IMR-90 (cell line): ENCODE data around the gene NELL1. TPM values are rescaled to one million over a fixed set of nuclear protein-coding genes. Genes with fewer than 3 reads are reported as not detected.

Experiments used
- ATAC-seq: fragments of 200-7000 bp; cut with Tn5 transposase; 2 replicates; pipeline ENCODE4 v1.9.1; 2020; ENCODE audit warnings: low read depth, mild to moderate bottlenecking, moderate library complexity
- BruUV-seq: library from RNA; stranded (reverse); fragments of 400-500 nt; replicated peaks from 2 replicates; lab custom pipeline; 2021; lab: Mats Ljungman, UMichigan
- CTCF ChIA-PET: fragments of 300-600 bp; formaldehyde crosslinking; extraction: SDS; loops from one replicate; lab custom pipeline; 2021; ENCODE audit warnings: antibody characterized with exemption; lab: Yijun Ruan, JAX
- POLR2A ChIA-PET: fragments of 300-600 bp; sonication (Branson Sonifier 250); formaldehyde crosslinking; loops from one replicate; lab custom pipeline; 2022; ENCODE audit warnings: antibody characterized with exemption; ENCODE audit not compliant: unreplicated experiment; lab: Charles Lee
- DNase-seq: peaks from one replicate; pipeline ENCODE4 v3.0.0; 2013
- H2AFZ ChIP-seq: replicated peaks from 2 replicates; pipeline ENCODE3; 2013; ENCODE audit warnings: low read length, mild to moderate bottlenecking; ENCODE audit not compliant: poor library complexity
- H2AK5ac ChIP-seq: 2 replicates; pipeline ENCODE4 v1.6.1; 2013; ENCODE audit warnings: low read depth, low read length, inconsistent platforms
- H2AK9ac ChIP-seq: replicated peaks from 2 replicates; pipeline ENCODE3; 2013; ENCODE audit warnings: mild to moderate bottlenecking, low read depth, low read length, moderate library complexity; ENCODE audit not compliant: poor library complexity
- H2BK120ac ChIP-seq: 2 replicates; pipeline ENCODE4 v1.6.1; 2013; ENCODE audit warnings: low read depth, low read length, inconsistent platforms
- H2BK15ac ChIP-seq: 3 replicates; pipeline ENCODE4 v1.6.1; 2013; ENCODE audit warnings: low read depth, low read length, inconsistent platforms
- H2BK20ac ChIP-seq: 2 replicates; pipeline ENCODE4 v1.6.1; 2013; ENCODE audit warnings: low read depth, mild to moderate bottlenecking, inconsistent platforms, low read length, moderate library complexity
- H2BK5ac ChIP-seq: 2 replicates; pipeline ENCODE4 v1.6.1; 2013; ENCODE audit warnings: mild to moderate bottlenecking, low read depth, low read length, inconsistent platforms; ENCODE audit not compliant: poor library complexity, severe bottlenecking
- H3K14ac ChIP-seq: replicated peaks from 2 replicates; pipeline ENCODE4 v1.6.1; 2013; ENCODE audit warnings: low read depth, low read length, inconsistent platforms
- H3K18ac ChIP-seq: 2 replicates; pipeline ENCODE4 v1.6.1; 2013; ENCODE audit warnings: low read depth, low read length, control low read depth
- H3K23ac ChIP-seq: 2 replicates; pipeline ENCODE4 v1.6.1; 2013; ENCODE audit warnings: low read depth, low read length, inconsistent platforms
- H3K27ac ChIP-seq: 2 replicates; pipeline ENCODE4 v1.5.1; 2013; ENCODE audit warnings: mild to moderate bottlenecking, control low read depth, low read length; ENCODE audit not compliant: insufficient read depth
- H3K27me3 ChIP-seq: 2 replicates; pipeline ENCODE4 v1.6.1; 2013; ENCODE audit warnings: low read length; ENCODE audit not compliant: control insufficient read depth, insufficient read depth
- H3K36me3 ChIP-seq: 2 replicates; pipeline ENCODE4 v1.6.1; 2013; ENCODE audit warnings: low read length, mixed read lengths; ENCODE audit not compliant: control insufficient read depth, insufficient read depth
- H3K4ac ChIP-seq: 2 replicates; pipeline ENCODE4 v1.6.1; 2013; ENCODE audit warnings: low read depth, low read length, inconsistent platforms
- H3K4me1 ChIP-seq: 2 replicates; pipeline ENCODE4 v1.6.1; 2013; ENCODE audit warnings: low read length, mixed read lengths; ENCODE audit not compliant: control insufficient read depth, insufficient read depth
- H3K4me2 ChIP-seq: 2 replicates; pipeline ENCODE4 v1.6.1; 2013; ENCODE audit warnings: low read depth, mild to moderate bottlenecking, control low read depth, low read length, moderate library complexity
- H3K4me3 ChIP-seq: 2 replicates; pipeline ENCODE4 v1.5.1; 2013; ENCODE audit warnings: low read depth, mild to moderate bottlenecking, control low read depth, low read length, moderate library complexity; ENCODE audit not compliant: insufficient read depth
- H3K56ac ChIP-seq: 2 replicates; pipeline ENCODE4 v1.6.1; 2013; ENCODE audit warnings: low read length, inconsistent platforms; ENCODE audit not compliant: insufficient read depth; ENCODE audit errors: extremely low read depth
- H3K79me1 ChIP-seq, 2 experiments: 2 replicates each; pipeline ENCODE4 v1.6.1; 2013; ENCODE audit warnings: low read length in 2 of 2, inconsistent platforms in 1 of 2, low read depth in 1 of 2
- H3K9ac ChIP-seq: 2 replicates; pipeline ENCODE4 v1.6.1; 2013; ENCODE audit warnings: low read depth, low read length, control low read depth
- H3K9me1 ChIP-seq: 2 replicates; pipeline ENCODE4 v1.6.1; 2013; ENCODE audit warnings: low read length, inconsistent platforms; ENCODE audit not compliant: insufficient read depth
- H3K9me3 ChIP-seq: 2 replicates; pipeline ENCODE4 v1.6.1; 2013; ENCODE audit warnings: low read length; ENCODE audit not compliant: control insufficient read depth, insufficient read depth
- H4K20me1 ChIP-seq: 2 replicates; pipeline ENCODE4 v1.6.1; 2013; ENCODE audit warnings: low read length, inconsistent platforms; ENCODE audit not compliant: insufficient read depth
- H4K5ac ChIP-seq: 2 replicates; pipeline ENCODE4 v1.6.1; 2013; ENCODE audit warnings: mild to moderate bottlenecking, low read depth, low read length, control low read depth
- H4K8ac ChIP-seq, 2 experiments: 2 replicates each; pipeline ENCODE4 v1.6.1; 2013; ENCODE audit warnings: low read depth in 2 of 2, low read length in 2 of 2, control low read depth in 1 of 2, inconsistent platforms in 1 of 2
- H4K91ac ChIP-seq: 2 replicates; pipeline ENCODE4 v1.6.1; 2013; ENCODE audit warnings: low read depth, low read length, inconsistent platforms; ENCODE audit not compliant: insufficient read depth
- BHLHE40 ChIP-seq: fragments of 150-350 bp; IDR thresholded peaks from 2 replicates; pipeline ENCODE4 v1.6.1; 2016; ENCODE audit warnings: mild to moderate bottlenecking, low read depth, low read length
- CEBPB ChIP-seq: IDR thresholded peaks from 2 replicates; pipeline ENCODE4 v1.6.1; 2012; ENCODE audit warnings: low read depth, low read length, improper control_type of control experiment
- CHD1 ChIP-seq: IDR thresholded peaks from 2 replicates; pipeline ENCODE4 v1.6.1; 2012; ENCODE audit warnings: low read depth, low read length, improper control_type of control experiment
- CTCF ChIP-seq: conservative IDR thresholded peaks from 2 replicates; pipeline ENCODE4 v1.5.1; 2012; ENCODE audit warnings: mild to moderate bottlenecking, low read depth, low read length, improper control_type of control experiment
- ELK1 ChIP-seq: fragments of 150-350 bp; IDR thresholded peaks from 2 replicates; pipeline ENCODE4 v1.6.1; 2016; ENCODE audit warnings: low read depth, mild to moderate bottlenecking, low read length, moderate library complexity, borderline replicate concordance
- FOS ChIP-seq: fragments of 150-350 bp; IDR thresholded peaks from 2 replicates; pipeline ENCODE4 v1.6.1; 2016; ENCODE audit warnings: low read depth, low read length
- MAFK ChIP-seq: IDR thresholded peaks from 2 replicates; pipeline ENCODE4 v1.6.1; 2012; ENCODE audit warnings: low read depth, low read length, improper control_type of control experiment
- MAZ ChIP-seq: IDR thresholded peaks from 2 replicates; pipeline ENCODE4 v1.6.1; 2012; ENCODE audit warnings: low read depth, mild to moderate bottlenecking, low read length, improper control_type of control experiment, moderate library complexity, borderline replicate concordance
- MXI1 ChIP-seq: IDR thresholded peaks from 2 replicates; pipeline ENCODE4 v1.6.1; 2012; ENCODE audit warnings: low read depth, mild to moderate bottlenecking, low read length, moderate library complexity, borderline replicate concordance
- NFE2L2 ChIP-seq: fragments of 150-350 bp; IDR thresholded peaks from 2 replicates; pipeline ENCODE4 v1.6.1; 2016; ENCODE audit warnings: low read depth, mild to moderate bottlenecking, low read length
- POLR2A ChIP-seq: IDR thresholded peaks from 2 replicates; pipeline ENCODE4 v1.6.1; 2012; ENCODE audit warnings: mild to moderate bottlenecking, low read depth, low read length
- RAD21 ChIP-seq: IDR thresholded peaks from 2 replicates; pipeline ENCODE4 v1.6.1; 2012; ENCODE audit warnings: low read length, improper control_type of control experiment
- RCOR1 ChIP-seq: IDR thresholded peaks from 2 replicates; pipeline ENCODE4 v1.6.1; 2012; ENCODE audit warnings: mild to moderate bottlenecking, low read length, improper control_type of control experiment; ENCODE audit not compliant: insufficient replicate concordance
- RFX5 ChIP-seq: IDR thresholded peaks from 2 replicates; pipeline ENCODE4 v1.8.0; 2012; ENCODE audit warnings: low read depth, mild to moderate bottlenecking, low read length, moderate library complexity
- SMC3 ChIP-seq: fragments of 150-350 bp; IDR thresholded peaks from 2 replicates; pipeline ENCODE4 v1.6.1; 2016; ENCODE audit warnings: low read depth, mild to moderate bottlenecking, antibody characterized with exemption, low read length, moderate library complexity
- USF2 ChIP-seq: fragments of 150-350 bp; IDR thresholded peaks from 2 replicates; pipeline ENCODE4 v1.6.1; 2017; ENCODE audit warnings: mild to moderate bottlenecking, antibody characterized with exemption, low read length, low read depth
- WGBS, 2 experiments: methylation state at CpG; one replicate each; pipeline versions ENCODE4 v1.1.5 to v1.1.7; 2013; ENCODE audit warnings: missing lambda C conversion rate in 2 of 2; ENCODE audit not compliant: insufficient read length in 1 of 2; ENCODE audit errors: extremely low coverage in 2 of 2; 5-methylcytosine and 5-hydroxymethylcytosine counted together
- dilution Hi-C: fragments of 300-500 bp; cut with HindIII; formaldehyde crosslinking; loops from one replicate; pipeline ENCODE4 v1.14.3; 2018; ENCODE audit warnings: low sequenced_read_pairs; ENCODE audit not compliant: unreplicated experiment
- in situ Hi-C: fragments of 300-500 bp; cut with MboI; formaldehyde crosslinking; loops from 3 replicates; pipeline ENCODE4 v1.14.3; 2019; ENCODE audit warnings: low sequenced_read_pairs, inconsistent platforms, mixed read lengths
- intact Hi-C: fragments of 100-400 bp; cut with micrococcal nuclease; formaldehyde crosslinking; loops from 2 replicates; pipeline ENCODE4 v1.10.0; 2022
- polyA plus RNA-seq, 3 experiments: library from polyadenylated mRNA; depleted of rRNA; stranded (reverse); fragments of >200 nt; gene quantifications; 2 replicates each; pipeline ENCODE4 v1.2.3, GENCODE V29; 2012; ENCODE audit warnings: low replicate concordance in 1 of 3
- total RNA-seq: library from RNA; depleted of rRNA; stranded (reverse); fragments of >200 nt; gene quantifications from 2 replicates; pipeline ENCODE4 v1.2.3, GENCODE V29; 2012

NELL1 gene
- total and polyA plus RNA-seq, 2 of the 4 experiments (the other 2 are of a cell fraction): not detected

DNA sequence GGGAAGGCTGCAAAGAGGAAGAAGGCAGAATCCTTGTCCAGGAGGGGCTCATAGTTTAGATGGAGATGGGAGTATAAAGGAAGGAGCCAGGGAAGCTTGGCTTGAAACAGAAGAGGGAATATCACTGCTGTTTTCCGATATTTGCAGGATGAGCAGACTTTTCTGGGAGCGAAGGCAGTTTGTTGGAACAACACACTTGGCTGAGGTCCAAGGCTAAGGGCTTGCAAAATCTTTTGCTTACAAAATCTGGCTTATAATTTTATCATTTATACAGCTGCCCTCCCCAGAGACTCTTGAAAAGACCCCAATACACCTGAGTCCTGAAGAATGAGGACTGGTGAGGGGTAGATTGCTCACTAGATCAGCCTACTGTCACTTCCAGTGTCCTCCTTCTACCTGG is 174.8 kb downstream of the NELL1 start:
- ChIA-PET POLR2A (no interaction called here), CTCF (no interaction called here)
- Histone ChIP-seq H4K5ac (no peak overlapping the region), H3K79me1 (no peaks in the 10 kb centered on the region), H3K27ac (no peak overlapping the region), H2BK120ac (no peak overlapping the region), H3K56ac (no peak overlapping the region), H2AFZ (no peak overlapping the region), H2BK5ac (no peak overlapping the region), H3K27me3 (no peaks in the 10 kb centered on the region), H2AK9ac (no peak overlapping the region), H4K91ac (no peak overlapping the region), H3K4me1 (no peaks in the 10 kb centered on the region), H3K9me1 (no peaks in the 10 kb centered on the region), H3K14ac (no peak overlapping the region), H3K23ac (no peak overlapping the region), H3K4ac (no peak overlapping the region), H3K4me3 (no peak overlapping the region), H4K20me1 (no peaks in the 10 kb centered on the region), H3K18ac (no peak overlapping the region), H3K4me2 (no peak overlapping the region), H2AK5ac (no peak overlapping the region), H3K36me3 (no peaks in the 10 kb centered on the region), H3K9me3 (peaks cover 13% of the 10 kb centered on the region), H3K9ac (no peak overlapping the region), H2BK20ac (no peak overlapping the region), H4K8ac (no peak overlapping the region), H2BK15ac (no peak overlapping the region)
- no TSS peak for BruUV-seq
- dilution Hi-C loops: no loop called here
- no peak for TF ChIP-seq USF2
- TF ChIP-seq FOS: no peak
- TF ChIP-seq ELK1: no peak
- TF ChIP-seq CEBPB: no peak
- no peak for TF ChIP-seq CTCF
- TF ChIP-seq POLR2A: no peak
- TF ChIP-seq RCOR1: no peak
- TF ChIP-seq NFE2L2: no peak
- TF ChIP-seq SMC3: no peak
- TF ChIP-seq BHLHE40: no peak
- no peak for TF ChIP-seq MXI1
- no peak for TF ChIP-seq RAD21
- no peak for TF ChIP-seq MAZ
- no peak for TF ChIP-seq RFX5
- TF ChIP-seq CHD1: no peak
- no peak for TF ChIP-seq MAFK
- in situ Hi-C loops: no loop called here
- ATAC-seq (no peak), DNase-seq (no peak)
- intact Hi-C loops: no loop called here
- 40% methylated on average over 1 of the region's 2 CpGs; no CpG with 5 or more reads in 1 of the 2 experiments for WGBS, 2 experiments
